K562 (cell line): ENCODE results near the gene LMNTD2. TPM values are rescaled to one million over a fixed set of nuclear protein-coding genes. Genes with fewer than 3 reads are reported as not detected.
A peak's percentile ranks its signal among the peaks of the same experiment; 100 is the strongest.

Source experiments
- BMI1 ChIP-seq: fragments of 150-350 bp; IDR thresholded peaks from 2 replicates; pipeline ENCODE4 v1.6.1; 2014; ENCODE audit warnings: low read length
- CHCHD3 ChIP-seq: fragments of 250-450 bp; sonication (Bioruptor Pico); IDR thresholded peaks from 2 replicates; pipeline ENCODE4 v2.1.2; 2022; ENCODE audit warnings: mild to moderate bottlenecking
- FOXK2 ChIP-seq, 2 experiments: fragments of 450-650 bp; IDR thresholded peaks in 1 of 2; conservative IDR thresholded peaks in 1 of 2; 2 replicates each; pipeline ENCODE4 v1.6.1; 2016; ENCODE audit warnings: low read depth in 2 of 2, mild to moderate bottlenecking in 1 of 2
- HNRNPLL ChIP-seq: fragments of 200-400 bp; formaldehyde crosslinking; IDR thresholded peaks from 2 replicates; pipeline ENCODE4 v1.6.1; 2017; ENCODE audit warnings: low read length, low read depth, mild to moderate bottlenecking; ENCODE audit not compliant: poor library complexity, severe bottlenecking
- KLF1 ChIP-seq: fragments of 450-650 bp; IDR thresholded peaks from 2 replicates; pipeline ENCODE4 v1.6.1; 2016; ENCODE audit warnings: missing genetic modification characterization, missing compliant biosample characterization
- MTA3 ChIP-seq: fragments of 450-650 bp; formaldehyde crosslinking; IDR thresholded peaks from 2 replicates; pipeline ENCODE4 v1.6.1; 2017; ENCODE audit warnings: mild to moderate bottlenecking, borderline replicate concordance
- MXI1 ChIP-seq: IDR thresholded peaks from 2 replicates; pipeline ENCODE4 v1.6.1; 2011; ENCODE audit warnings: low read depth, mild to moderate bottlenecking, improper control_type of control experiment, low read length
- NBN ChIP-seq: fragments of 450-650 bp; IDR thresholded peaks from 2 replicates; pipeline ENCODE4 v1.6.1; 2016; ENCODE audit warnings: low read depth, mild to moderate bottlenecking
- NR0B1 ChIP-seq: fragments of 450-650 bp; IDR thresholded peaks from one replicate; pipeline ENCODE4 v1.6.1; 2018; ENCODE audit warnings: mild to moderate bottlenecking, moderate library complexity; ENCODE audit not compliant: partially characterized antibody
- SIX5 ChIP-seq, 2 experiments: IDR thresholded peaks; 2 replicates each; pipeline ENCODE4 v1.6.1; 2011; ENCODE audit warnings: low read length in 2 of 2, borderline replicate concordance in 1 of 2, low read depth in 1 of 2, mild to moderate bottlenecking in 1 of 2, moderate library complexity in 1 of 2; ENCODE audit not compliant: insufficient read depth in 1 of 2
- TCF3 ChIP-seq: sonication (generic); formaldehyde crosslinking; IDR thresholded peaks from 2 replicates; pipeline ENCODE4 v1.4.0; 2020; ENCODE audit warnings: mild to moderate bottlenecking, missing genetic modification reagents
- ZNF778 ChIP-seq: fragments of 450-650 bp; formaldehyde crosslinking; IDR thresholded peaks from 2 replicates; pipeline ENCODE4 v1.4.0; 2020; ENCODE audit warnings: mild to moderate bottlenecking, moderate library complexity
- ZSCAN32 ChIP-seq: fragments of 450-650 bp; formaldehyde crosslinking; IDR thresholded peaks from 2 replicates; pipeline ENCODE4 v1.4.0; 2020; ENCODE audit warnings: mild to moderate bottlenecking, moderate library complexity
- polyA plus RNA-seq, 8 experiments: library from polyadenylated mRNA; depleted of rRNA in 4 of 8; stranded (reverse) in 5 of 8; unstranded in 3 of 8; fragments of >200 nt; fragmentation: Nextera tagmentation in 2 of 8; fragmentation: Illumina TruSeq in 1 of 8; extraction: Ambion mirVana in 2 of 8; extraction: Trizol in 1 of 8; gene quantifications; 2 replicates each; pipeline versions ENCODE4 v1.2.1 to v1.2.3, GENCODE V29; 2011 to 2014; ENCODE audit warnings: inconsistent platforms in 1 of 8, missing spikeins in 1 of 8
- total RNA-seq, 7 experiments: library from RNA; depleted of rRNA in 6 of 7; stranded (reverse); fragments of >200 nt in 6 of 7; fragmentation: Illumina TruSeq in 2 of 7; extraction: Trizol in 2 of 7; gene quantifications; 2 replicates each; pipeline versions ENCODE4 v1.2.1 to v1.2.3, GENCODE V29; 2011 to 2021; ENCODE audit warnings: low replicate concordance in 1 of 7
- TF ChIP-seq, protein P1 (sequence below): fragments of 250-450 bp; sonication (Bioruptor Pico); IDR thresholded peaks from 2 replicates; pipeline ENCODE4 v1.8.0; 2022; ENCODE audit warnings: inconsistent platforms, mild to moderate bottlenecking, moderate library complexity, borderline replicate concordance
- TF ChIP-seq, protein P2 (sequence below): fragments of 450-650 bp; IDR thresholded peaks from 2 replicates; pipeline ENCODE4 v1.6.1; 2016
- TF ChIP-seq, protein P3 (sequence below): sonication (generic); formaldehyde crosslinking; IDR thresholded peaks from 2 replicates; pipeline ENCODE4 v1.8.1; 2023; ENCODE audit warnings: mild to moderate bottlenecking, missing genetic modification reagents
- TF ChIP-seq, protein P4 (sequence below): IDR thresholded peaks from 3 replicates; pipeline ENCODE4 v1.6.1; 2011; ENCODE audit warnings: borderline replicate concordance, mild to moderate bottlenecking, moderate library complexity; ENCODE audit not compliant: insufficient read length; ENCODE audit errors: extremely low read depth

LMNTD2 gene
- total and polyA plus RNA-seq, 9 of the 15 experiments (the other 6 are each of a cell fraction or from before 2014, with no cell fraction given), result 0.48 to 4.2 (median 1.5) TPM; not detected in 3

- TF ChIP-seq BMI1, result peak; percentile 91
- TF ChIP-seq CHCHD3 (CRISPR knock-in tag), result no peak
- peak; percentile 79; the same call in 1 of the 2 replicates for TF ChIP-seq MTA3
- TF ChIP-seq, protein P1, sequence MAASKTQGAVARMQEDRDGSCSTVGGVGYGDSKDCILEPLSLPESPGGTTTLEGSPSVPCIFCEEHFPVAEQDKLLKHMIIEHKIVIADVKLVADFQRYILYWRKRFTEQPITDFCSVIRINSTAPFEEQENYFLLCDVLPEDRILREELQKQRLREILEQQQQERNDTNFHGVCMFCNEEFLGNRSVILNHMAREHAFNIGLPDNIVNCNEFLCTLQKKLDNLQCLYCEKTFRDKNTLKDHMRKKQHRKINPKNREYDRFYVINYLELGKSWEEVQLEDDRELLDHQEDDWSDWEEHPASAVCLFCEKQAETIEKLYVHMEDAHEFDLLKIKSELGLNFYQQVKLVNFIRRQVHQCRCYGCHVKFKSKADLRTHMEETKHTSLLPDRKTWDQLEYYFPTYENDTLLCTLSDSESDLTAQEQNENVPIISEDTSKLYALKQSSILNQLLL, result no peak
- TF ChIP-seq TCF3 (CRISPR knock-in tag), result no peak
- peak; percentile 45 for TF ChIP-seq HNRNPLL
- TF ChIP-seq NR0B1, result no peak
- peak; percentile 98 for TF ChIP-seq MXI1
- no peak for TF ChIP-seq ZSCAN32 (CRISPR knock-in tag)
- TF ChIP-seq, protein P2, sequence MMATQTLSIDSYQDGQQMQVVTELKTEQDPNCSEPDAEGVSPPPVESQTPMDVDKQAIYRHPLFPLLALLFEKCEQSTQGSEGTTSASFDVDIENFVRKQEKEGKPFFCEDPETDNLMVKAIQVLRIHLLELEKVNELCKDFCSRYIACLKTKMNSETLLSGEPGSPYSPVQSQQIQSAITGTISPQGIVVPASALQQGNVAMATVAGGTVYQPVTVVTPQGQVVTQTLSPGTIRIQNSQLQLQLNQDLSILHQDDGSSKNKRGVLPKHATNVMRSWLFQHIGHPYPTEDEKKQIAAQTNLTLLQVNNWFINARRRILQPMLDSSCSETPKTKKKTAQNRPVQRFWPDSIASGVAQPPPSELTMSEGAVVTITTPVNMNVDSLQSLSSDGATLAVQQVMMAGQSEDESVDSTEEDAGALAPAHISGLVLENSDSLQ, result peak; percentile 56; the same call in 1 of the 2 replicates
- TF ChIP-seq NBN, result no peak
- TF ChIP-seq ZNF778, result no peak
- TF ChIP-seq FOXK2 (conservative IDR thresholded peaks at IDR 0.05 in 1 of 2, IDR thresholded peaks at IDR 0.05 in 1 of 2; ENCODE audit: low read depth in 2 of 2), result no peak
- TF ChIP-seq, protein P3, sequence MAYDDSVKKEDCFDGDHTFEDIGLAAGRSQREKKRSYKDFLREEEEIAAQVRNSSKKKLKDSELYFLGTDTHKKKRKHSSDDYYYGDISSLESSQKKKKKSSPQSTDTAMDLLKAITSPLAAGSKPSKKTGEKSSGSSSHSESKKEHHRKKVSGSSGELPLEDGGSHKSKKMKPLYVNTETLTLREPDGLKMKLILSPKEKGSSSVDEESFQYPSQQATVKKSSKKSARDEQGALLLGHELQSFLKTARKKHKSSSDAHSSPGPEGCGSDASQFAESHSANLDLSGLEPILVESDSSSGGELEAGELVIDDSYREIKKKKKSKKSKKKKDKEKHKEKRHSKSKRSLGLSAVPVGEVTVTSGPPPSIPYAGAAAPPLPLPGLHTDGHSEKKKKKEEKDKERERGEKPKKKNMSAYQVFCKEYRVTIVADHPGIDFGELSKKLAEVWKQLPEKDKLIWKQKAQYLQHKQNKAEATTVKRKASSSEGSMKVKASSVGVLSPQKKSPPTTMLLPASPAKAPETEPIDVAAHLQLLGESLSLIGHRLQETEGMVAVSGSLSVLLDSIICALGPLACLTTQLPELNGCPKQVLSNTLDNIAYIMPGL (CRISPR knock-in tag), result no peak
- no peak for TF ChIP-seq SIX5 (IDR thresholded peaks at IDR 0.05; ENCODE audit: borderline replicate concordance in 1 of 2, insufficient read depth in 1 of 2, low read depth in 1 of 2, low read length in 2 of 2)
- peak; percentile 82 for TF ChIP-seq KLF1 (tag)
- TF ChIP-seq, protein P4, sequence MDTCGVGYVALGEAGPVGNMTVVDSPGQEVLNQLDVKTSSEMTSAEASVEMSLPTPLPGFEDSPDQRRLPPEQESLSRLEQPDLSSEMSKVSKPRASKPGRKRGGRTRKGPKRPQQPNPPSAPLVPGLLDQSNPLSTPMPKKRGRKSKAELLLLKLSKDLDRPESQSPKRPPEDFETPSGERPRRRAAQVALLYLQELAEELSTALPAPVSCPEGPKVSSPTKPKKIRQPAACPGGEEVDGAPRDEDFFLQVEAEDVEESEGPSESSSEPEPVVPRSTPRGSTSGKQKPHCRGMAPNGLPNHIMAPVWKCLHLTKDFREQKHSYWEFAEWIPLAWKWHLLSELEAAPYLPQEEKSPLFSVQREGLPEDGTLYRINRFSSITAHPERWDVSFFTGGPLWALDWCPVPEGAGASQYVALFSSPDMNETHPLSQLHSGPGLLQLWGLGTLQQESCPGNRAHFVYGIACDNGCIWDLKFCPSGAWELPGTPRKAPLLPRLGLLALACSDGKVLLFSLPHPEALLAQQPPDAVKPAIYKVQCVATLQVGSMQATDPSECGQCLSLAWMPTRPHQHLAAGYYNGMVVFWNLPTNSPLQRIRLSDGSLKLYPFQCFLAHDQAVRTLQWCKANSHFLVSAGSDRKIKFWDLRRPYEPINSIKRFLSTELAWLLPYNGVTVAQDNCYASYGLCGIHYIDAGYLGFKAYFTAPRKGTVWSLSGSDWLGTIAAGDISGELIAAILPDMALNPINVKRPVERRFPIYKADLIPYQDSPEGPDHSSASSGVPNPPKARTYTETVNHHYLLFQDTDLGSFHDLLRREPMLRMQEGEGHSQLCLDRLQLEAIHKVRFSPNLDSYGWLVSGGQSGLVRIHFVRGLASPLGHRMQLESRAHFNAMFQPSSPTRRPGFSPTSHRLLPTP, result no peak
These were observed 23.5 kb downstream of the LMNTD2 start, which contains the start of gene LRRC56 (continued) for GRCh38 chr11:536841-537621.
